ENCODE measurements around the gene CISH.
A peak's percentile ranks its signal among the peaks of the same experiment; 100 is the strongest.

Gene CISH

DNA sequence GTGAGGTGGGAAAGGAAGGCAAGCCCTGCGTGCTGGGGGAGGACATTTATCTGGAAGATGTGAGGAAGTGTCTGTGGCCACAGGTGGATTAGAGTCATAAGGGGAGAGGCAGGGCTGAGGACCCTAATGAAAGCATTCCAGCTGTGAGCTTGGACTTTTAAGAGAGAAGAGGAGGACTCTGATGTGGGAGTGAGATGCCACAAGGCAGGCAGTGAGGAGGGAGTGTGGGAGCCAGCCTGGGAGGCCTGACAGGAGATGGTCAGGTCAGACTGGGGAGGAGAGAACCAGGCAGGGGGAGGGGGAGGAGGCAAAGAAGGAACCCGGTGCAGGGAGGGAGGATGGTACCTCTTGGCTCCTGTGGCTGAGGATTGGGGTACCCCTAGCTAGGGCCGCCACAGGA is 26.4 kb upstream of the CISH start:
- no peak for TF ChIP-seq ZFX (IDR thresholded peaks at IDR 0.05)
- TF ChIP-seq, protein P1, sequence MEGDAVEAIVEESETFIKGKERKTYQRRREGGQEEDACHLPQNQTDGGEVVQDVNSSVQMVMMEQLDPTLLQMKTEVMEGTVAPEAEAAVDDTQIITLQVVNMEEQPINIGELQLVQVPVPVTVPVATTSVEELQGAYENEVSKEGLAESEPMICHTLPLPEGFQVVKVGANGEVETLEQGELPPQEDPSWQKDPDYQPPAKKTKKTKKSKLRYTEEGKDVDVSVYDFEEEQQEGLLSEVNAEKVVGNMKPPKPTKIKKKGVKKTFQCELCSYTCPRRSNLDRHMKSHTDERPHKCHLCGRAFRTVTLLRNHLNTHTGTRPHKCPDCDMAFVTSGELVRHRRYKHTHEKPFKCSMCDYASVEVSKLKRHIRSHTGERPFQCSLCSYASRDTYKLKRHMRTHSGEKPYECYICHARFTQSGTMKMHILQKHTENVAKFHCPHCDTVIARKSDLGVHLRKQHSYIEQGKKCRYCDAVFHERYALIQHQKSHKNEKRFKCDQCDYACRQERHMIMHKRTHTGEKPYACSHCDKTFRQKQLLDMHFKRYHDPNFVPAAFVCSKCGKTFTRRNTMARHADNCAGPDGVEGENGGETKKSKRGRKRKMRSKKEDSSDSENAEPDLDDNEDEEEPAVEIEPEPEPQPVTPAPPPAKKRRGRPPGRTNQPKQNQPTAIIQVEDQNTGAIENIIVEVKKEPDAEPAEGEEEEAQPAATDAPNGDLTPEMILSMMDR (conservative IDR thresholded peaks at IDR 0.05), result no peak
- no peak overlapping the region for H3K27ac ChIP-seq

GRCh38 chr3:50637011-50637410 is 25.4 kb upstream of the CISH start:
- TF ChIP-seq, protein P1 (conservative IDR thresholded peaks at IDR 0.05), result no peak
- no peak for TF ChIP-seq ZFX (IDR thresholded peaks at IDR 0.05)
- H3K27ac ChIP-seq, result no peak overlapping the region

DNA sequence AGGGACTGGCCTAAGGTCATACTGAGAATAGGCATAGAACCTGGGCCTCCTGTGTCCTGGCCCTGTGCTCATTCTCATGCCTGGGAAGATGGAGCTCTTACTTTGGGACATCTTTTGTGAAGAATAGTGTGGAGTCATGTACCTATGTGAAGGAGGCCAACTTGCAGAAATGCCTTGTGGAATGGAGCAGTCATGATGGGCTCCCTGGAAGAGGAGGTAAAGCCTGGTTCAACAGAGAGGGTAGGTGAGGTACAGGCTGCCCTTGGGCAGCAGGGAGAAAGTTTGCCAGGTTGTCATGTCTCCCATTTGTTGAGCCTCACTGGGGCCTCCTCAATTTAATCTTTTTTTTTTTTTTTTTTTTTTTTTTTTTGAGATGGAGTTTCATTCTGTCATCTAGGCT is 23.5 kb upstream of the CISH start:
- no peak for TF ChIP-seq ZFX (IDR thresholded peaks at IDR 0.05)
- TF ChIP-seq, protein P1 (conservative IDR thresholded peaks at IDR 0.05), result no peak

DNA sequence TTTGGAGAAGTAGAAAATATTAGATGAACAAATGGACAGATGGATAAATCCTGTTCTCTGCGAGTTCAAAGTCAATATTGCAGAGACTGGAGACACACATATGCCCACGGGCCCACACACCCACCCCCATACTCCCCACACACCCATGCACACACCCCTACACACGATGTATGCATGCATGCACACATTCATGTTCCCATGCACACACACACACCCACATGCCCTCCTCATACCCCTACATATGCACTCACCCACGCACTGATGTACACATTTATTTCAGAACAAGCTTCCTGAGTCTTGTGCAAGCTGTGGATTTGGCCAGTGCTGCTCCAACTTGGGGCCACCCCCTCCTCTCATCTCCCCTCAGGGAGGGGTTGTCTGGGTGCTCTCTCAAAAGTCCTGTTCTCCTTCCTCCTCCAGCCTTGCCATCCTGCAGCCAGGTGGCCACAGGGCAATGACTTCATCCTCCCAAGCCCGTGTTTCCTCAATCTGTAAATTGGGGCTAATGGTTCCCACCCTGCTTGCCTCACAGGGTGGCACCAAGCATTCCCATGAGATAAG is 21.7 kb upstream of the CISH start:
- TF ChIP-seq, protein P1 (conservative IDR thresholded peaks at IDR 0.05), result no peak
- no peak for TF ChIP-seq ZFX (IDR thresholded peaks at IDR 0.05)
- peak overlapping the region; percentile 31; the same call in 1 of the 2 replicates for H3K27ac ChIP-seq

More for the DNA sequence above, 23.5 kb upstream of the CISH start:
- H3K27ac ChIP-seq, result no peak overlapping the region

- peak overlapping the region; percentile 31 for H3K27ac ChIP-seq
- TF ChIP-seq, protein P1 (conservative IDR thresholded peaks at IDR 0.05), result no peak
- no peak for TF ChIP-seq ZFX (IDR thresholded peaks at IDR 0.05)
These were observed 20.9 kb upstream of the CISH start for GRCh38 chr3:50632450-50632849.

- no peak for TF ChIP-seq ZFX (IDR thresholded peaks at IDR 0.05)
- TF ChIP-seq, protein P1 (conservative IDR thresholded peaks at IDR 0.05), result no peak
- H3K27ac ChIP-seq, result no peak overlapping the region
These were observed 19.3 kb upstream of the CISH start for GRCh38 chr3:50630877-50631276.

DNA sequence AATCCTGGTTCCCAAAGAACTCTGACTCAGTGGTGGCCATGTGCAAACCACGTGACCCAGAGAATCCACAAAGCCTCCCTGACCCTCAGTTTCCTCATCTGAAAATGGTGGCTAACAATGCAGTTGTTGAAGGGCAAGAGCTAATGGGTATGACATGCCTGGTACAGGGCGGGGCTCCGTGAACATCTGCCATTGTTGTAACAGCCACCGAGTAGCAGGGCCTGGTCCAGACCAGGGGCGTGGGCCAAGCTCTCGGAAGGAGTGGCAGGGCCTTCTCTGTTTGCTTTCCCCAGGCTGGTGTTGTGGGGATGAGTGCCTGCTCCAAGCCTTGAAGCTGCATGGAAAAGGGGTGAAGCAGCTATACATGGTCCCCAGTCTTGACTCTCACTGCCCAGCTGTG is 18.8 kb upstream of the CISH start:
- TF ChIP-seq, protein P1 (conservative IDR thresholded peaks at IDR 0.05), result no peak
- H3K27ac ChIP-seq, result no peak overlapping the region
